Mesendoderm (in vitro differentiated cells): ENCODE results near the gene C1QL4. TPM values are rescaled to one million over a fixed set of nuclear protein-coding genes. Genes with fewer than 3 reads are reported as not detected.
A peak's percentile ranks its signal among the peaks of the same experiment; 100 is the strongest.
"Not testable (repeated sequence)": the region's sequence is repeated elsewhere in the genome, so short reads cannot be mapped to it uniquely, and the experiment has no call there.

ENCODE experiments used
- DNase-seq: peaks from one replicate; pipeline ENCODE4 v3.0.0; 2013
- H2AK5ac ChIP-seq: 2 replicates; pipeline ENCODE4 v1.6.1; 2013; ENCODE audit warnings: low read length, inconsistent platforms
- H2BK120ac ChIP-seq: 2 replicates; pipeline ENCODE4 v1.6.1; 2013; ENCODE audit warnings: low read depth, mild to moderate bottlenecking, low read length, moderate library complexity, mixed read lengths
- H2BK15ac ChIP-seq: replicated peaks from 2 replicates; pipeline ENCODE4 v1.6.1; 2013; ENCODE audit warnings: low read depth, mild to moderate bottlenecking, moderate library complexity
- H2BK5ac ChIP-seq: 2 replicates; pipeline ENCODE4 v1.6.1; 2013; ENCODE audit warnings: low read length, inconsistent platforms
- H3K18ac ChIP-seq: 2 replicates; pipeline ENCODE4 v1.6.1; 2013; ENCODE audit warnings: mild to moderate bottlenecking, low read length, mixed read lengths
- H3K23ac ChIP-seq: one replicate; pipeline ENCODE4 v1.6.1; 2013; ENCODE audit warnings: low read length
- H3K27ac ChIP-seq: 2 replicates; pipeline ENCODE4 v1.5.1; 2013; ENCODE audit warnings: low read depth, mild to moderate bottlenecking, inconsistent platforms, low read length, moderate library complexity
- H3K27me3 ChIP-seq: 2 replicates; pipeline ENCODE4 v1.6.1; 2013; ENCODE audit warnings: low read length, control low read depth, mild to moderate bottlenecking, inconsistent platforms; ENCODE audit not compliant: insufficient read depth, poor library complexity
- H3K36me3 ChIP-seq: 2 replicates; pipeline ENCODE4 v1.6.1; 2013; ENCODE audit warnings: low read length, inconsistent platforms; ENCODE audit not compliant: control insufficient read depth, insufficient read depth
- H3K4ac ChIP-seq: one replicate; pipeline ENCODE4 v1.6.1; 2013; ENCODE audit warnings: low read depth, mild to moderate bottlenecking, low read length, moderate library complexity
- H3K4me1 ChIP-seq: 2 replicates; pipeline ENCODE4 v1.6.1; 2013; ENCODE audit warnings: low read depth, low read length, inconsistent platforms; ENCODE audit not compliant: control insufficient read depth
- H3K4me2 ChIP-seq: 2 replicates; pipeline ENCODE4 v1.6.1; 2013; ENCODE audit warnings: low read length
- H3K4me3 ChIP-seq: 2 replicates; pipeline ENCODE4 v1.5.1; 2013; ENCODE audit warnings: mild to moderate bottlenecking, low read length
- H3K56ac ChIP-seq: one replicate; pipeline ENCODE4 v1.6.1; 2013; ENCODE audit warnings: low read length
- H3K79me1 ChIP-seq: 2 replicates; pipeline ENCODE4 v1.6.1; 2013; ENCODE audit warnings: low read length, inconsistent platforms
- H3K79me2 ChIP-seq: 2 replicates; pipeline ENCODE4 v1.6.1; 2013; ENCODE audit warnings: mild to moderate bottlenecking, low read length; ENCODE audit not compliant: control insufficient read depth, insufficient read depth
- H3K9ac ChIP-seq: 2 replicates; pipeline ENCODE4 v1.6.1; 2013; ENCODE audit warnings: low read length, inconsistent platforms
- H4K5ac ChIP-seq: one replicate; pipeline ENCODE4 v1.6.1; 2013; ENCODE audit warnings: low read length
- H4K8ac ChIP-seq: one replicate; pipeline ENCODE4 v1.6.1; 2013; ENCODE audit warnings: low read depth, mild to moderate bottlenecking, control low read depth, low read length, moderate library complexity
- WGBS: extraction: QIAGEN DNeasy Blood & Tissue Kit; methylation state at CpG from one replicate; pipeline ENCODE4 v1.1.7; 2013; ENCODE audit warnings: low lambda C conversion rate, missing lambda C conversion rate; ENCODE audit not compliant: insufficient coverage; ENCODE audit errors: extremely low coverage; 5-methylcytosine and 5-hydroxymethylcytosine counted together
- polyA plus RNA-seq, 2 experiments: library from polyadenylated mRNA; stranded (reverse); fragments of 200-250 nt; gene quantifications; one replicate each; pipeline ENCODE4 v1.2.3, GENCODE V29; 2013

Gene C1QL4
- 0.06 TPM for polyA plus RNA-seq (2013, experiment 1 of 2)
- polyA plus RNA-seq (2013, experiment 2 of 2): 0.04 TPM

DNA sequence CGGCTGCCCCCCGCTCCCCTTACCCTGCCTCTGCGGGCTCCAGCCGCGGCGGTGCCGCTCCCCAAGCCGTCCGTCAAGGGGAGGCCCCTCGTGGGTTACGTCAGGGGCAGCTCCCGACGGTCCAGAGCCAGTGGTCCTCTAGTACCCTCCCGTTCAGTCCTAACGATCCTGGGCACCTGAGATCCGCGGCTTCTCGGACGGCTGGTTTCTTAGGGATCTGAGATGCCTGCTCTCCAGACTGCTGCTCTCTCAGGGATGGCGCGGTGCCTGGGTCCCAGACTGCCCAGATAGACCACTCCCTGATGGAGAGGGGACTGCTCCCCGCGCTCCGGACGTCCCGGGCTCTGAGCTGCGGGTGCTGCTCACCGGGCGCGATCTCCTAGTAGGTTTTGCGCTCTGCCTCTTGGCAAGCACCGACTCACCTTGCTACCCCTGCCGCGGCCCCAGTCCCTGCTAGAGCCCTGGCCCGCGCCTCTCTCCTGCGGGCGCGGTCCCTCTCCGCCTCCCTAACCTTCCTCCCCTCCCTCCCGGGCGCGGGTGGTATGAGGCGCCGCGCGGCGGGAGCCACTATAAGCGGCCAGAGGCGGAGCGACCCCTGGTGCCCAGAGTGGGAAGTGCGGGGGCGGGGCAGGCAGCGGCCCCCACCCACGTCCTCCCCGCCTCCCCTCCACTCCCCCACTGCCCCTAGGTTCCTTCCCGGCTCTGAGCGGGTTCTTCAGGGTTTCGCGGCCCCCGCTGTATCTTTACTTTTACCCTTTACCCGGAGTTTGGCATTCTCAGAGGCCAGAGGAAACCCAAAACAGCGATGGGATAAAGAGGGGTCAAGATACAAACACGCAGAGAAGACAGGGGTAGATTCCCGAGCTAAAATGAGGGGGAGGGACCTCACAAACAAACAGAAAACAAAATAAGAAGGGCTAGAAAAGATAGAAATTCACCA lies at the start of gene C1QL4:
C1QL4 (minus strand) TSS at position 544 of the 940 bp plus-strand sequence. CDS start 711 bp downstream, outside the sequence.
- no peak within 1 kb of the TSS for H3K23ac ChIP-seq
- no peak within 1 kb of the TSS for H4K8ac ChIP-seq
- H3K18ac ChIP-seq: no peak within 1 kb of the TSS
- H2BK15ac ChIP-seq: no peak within 1 kb of the TSS
- peak within 1 kb of the TSS; percentile 29 for H3K9ac ChIP-seq
- WGBS: no CpG with 5 or more reads among the region's 65 CpGs
- H3K4me3 ChIP-seq: no peak within 1 kb of the TSS
- no peak within 1 kb of the TSS for H3K4ac ChIP-seq
- no peaks in the 10 kb centered on the region for H3K36me3 ChIP-seq
- H3K4me1 ChIP-seq: peaks cover 6% of the 10 kb centered on the region
- no peaks in the 10 kb centered on the region for H3K79me2 ChIP-seq
- no peak within 1 kb of the TSS for H2AK5ac ChIP-seq
- peak within 1 kb of the TSS; percentile 39 for H3K56ac ChIP-seq
- peak within 1 kb of the TSS; percentile 44 for H3K4me2 ChIP-seq
- DNase-seq: peak; percentile 82
- peaks cover 56% of the 10 kb centered on the region for H3K27me3 ChIP-seq
- no peaks in the 10 kb centered on the region for H3K79me1 ChIP-seq
- no peak within 1 kb of the TSS for H4K5ac ChIP-seq
- no peak within 1 kb of the TSS for H3K27ac ChIP-seq
- no peak within 1 kb of the TSS for H2BK120ac ChIP-seq
- no peak within 1 kb of the TSS for H2BK5ac ChIP-seq

GRCh38 chr12:49380184-49380583 lies 43.2 kb upstream of the C1QL4 start:
- H3K9ac ChIP-seq, H3K27ac ChIP-seq, H3K18ac ChIP-seq, H2BK15ac ChIP-seq, H3K4me3 ChIP-seq, H2BK120ac ChIP-seq, H4K5ac ChIP-seq, H2AK5ac ChIP-seq, H3K4me1 ChIP-seq, H2BK5ac ChIP-seq, H3K4ac ChIP-seq, DNase-seq, H3K56ac ChIP-seq, H3K36me3 ChIP-seq, H4K8ac ChIP-seq, H3K27me3 ChIP-seq, H3K4me2 ChIP-seq, H3K23ac ChIP-seq, H3K79me1 ChIP-seq: not testable (repeated sequence)
- WGBS: no CpG with 5 or more reads among the region's 9 CpGs
- peaks cover 14% of the 10 kb centered on the region for H3K79me2 ChIP-seq

- H3K36me3 ChIP-seq: no peaks in the 10 kb centered on the region
- peaks cover 9% of the 10 kb centered on the region for H3K79me1 ChIP-seq
- H3K4me3 ChIP-seq: no peak overlapping the region
- DNase-seq: no peak
- H3K18ac ChIP-seq: no peak overlapping the region
- no peak overlapping the region for H3K4ac ChIP-seq
- no peak overlapping the region for H3K23ac ChIP-seq
- no CpG with 5 or more reads among the region's 2 CpGs for WGBS
- H3K27ac ChIP-seq: no peak overlapping the region
- no peak overlapping the region for H4K5ac ChIP-seq
- H3K4me1 ChIP-seq: no peaks in the 10 kb centered on the region
- H2AK5ac ChIP-seq: no peak overlapping the region
- no peak overlapping the region for H3K56ac ChIP-seq
- no peak overlapping the region for H3K4me2 ChIP-seq
- no peaks in the 10 kb centered on the region for H3K27me3 ChIP-seq
- H3K79me2 ChIP-seq: peaks cover 28% of the 10 kb centered on the region
- no peak overlapping the region for H4K8ac ChIP-seq
- no peak overlapping the region for H3K9ac ChIP-seq
- H2BK5ac ChIP-seq: no peak overlapping the region
- no peak overlapping the region for H2BK15ac ChIP-seq
- no peak overlapping the region for H2BK120ac ChIP-seq
Measured at GRCh38 chr12:49377386-49377785, 40.4 kb upstream of the C1QL4 start.

GRCh38 chr12:49375406-49375805 lies 38.4 kb upstream of the C1QL4 start:
- Histone ChIP-seq H2BK120ac (no peak overlapping the region), H3K36me3 (no peaks in the 10 kb centered on the region), H3K27ac (no peak overlapping the region), H3K4ac (no peak overlapping the region), H3K56ac (no peak overlapping the region), H3K9ac (no peak overlapping the region), H3K23ac (no peak overlapping the region), H2AK5ac (no peak overlapping the region), H3K18ac (no peak overlapping the region), H4K8ac (no peak overlapping the region), H3K4me3 (no peak overlapping the region), H3K79me1 (peaks cover 8% of the 10 kb centered on the region), H3K4me2 (no peak overlapping the region), H2BK15ac (no peak overlapping the region), H4K5ac (no peak overlapping the region), H2BK5ac (no peak overlapping the region), H3K4me1 (no peaks in the 10 kb centered on the region), H3K27me3 (no peaks in the 10 kb centered on the region), H3K79me2 (peaks cover 39% of the 10 kb centered on the region)
- WGBS: no CpG with 5 or more reads among the region's 1 CpG
- no peak for DNase-seq

GRCh38 chr12:49370539-49370938 lies 33.6 kb upstream of the C1QL4 start:
- Histone ChIP-seq H3K18ac (no peak overlapping the region), H3K9ac (no peak overlapping the region), H3K36me3 (no peaks in the 10 kb centered on the region), H3K79me1 (peaks cover 7% of the 10 kb centered on the region), H4K8ac (no peak overlapping the region), H3K27ac (no peak overlapping the region), H2BK5ac (no peak overlapping the region), H3K79me2 (peaks cover 55% of the 10 kb centered on the region), H2AK5ac (no peak overlapping the region), H3K4ac (no peak overlapping the region), H3K27me3 (no peaks in the 10 kb centered on the region), H3K4me1 (no peaks in the 10 kb centered on the region), H3K4me2 (no peak overlapping the region), H3K56ac (no peak overlapping the region), H4K5ac (no peak overlapping the region), H2BK120ac (no peak overlapping the region), H3K4me3 (no peak overlapping the region), H3K23ac (no peak overlapping the region), H2BK15ac (no peak overlapping the region)
- DNase-seq: no peak
- WGBS: no CpG with 5 or more reads among the region's 6 CpGs
